ENCODE results near the gene CPM.
"Not testable (repeated sequence)": the region's sequence is repeated elsewhere in the genome, so short reads cannot be mapped to it uniquely, and the experiment has no call there.

CPM gene

GRCh38 chr12:68844788-68845695, 87.9 kb downstream of the CPM start:
- no peak for DNase-seq

- no peak for DNase-seq
These were observed 88.6 kb downstream of the CPM start for GRCh38 chr12:68844318-68844745.

DNA sequence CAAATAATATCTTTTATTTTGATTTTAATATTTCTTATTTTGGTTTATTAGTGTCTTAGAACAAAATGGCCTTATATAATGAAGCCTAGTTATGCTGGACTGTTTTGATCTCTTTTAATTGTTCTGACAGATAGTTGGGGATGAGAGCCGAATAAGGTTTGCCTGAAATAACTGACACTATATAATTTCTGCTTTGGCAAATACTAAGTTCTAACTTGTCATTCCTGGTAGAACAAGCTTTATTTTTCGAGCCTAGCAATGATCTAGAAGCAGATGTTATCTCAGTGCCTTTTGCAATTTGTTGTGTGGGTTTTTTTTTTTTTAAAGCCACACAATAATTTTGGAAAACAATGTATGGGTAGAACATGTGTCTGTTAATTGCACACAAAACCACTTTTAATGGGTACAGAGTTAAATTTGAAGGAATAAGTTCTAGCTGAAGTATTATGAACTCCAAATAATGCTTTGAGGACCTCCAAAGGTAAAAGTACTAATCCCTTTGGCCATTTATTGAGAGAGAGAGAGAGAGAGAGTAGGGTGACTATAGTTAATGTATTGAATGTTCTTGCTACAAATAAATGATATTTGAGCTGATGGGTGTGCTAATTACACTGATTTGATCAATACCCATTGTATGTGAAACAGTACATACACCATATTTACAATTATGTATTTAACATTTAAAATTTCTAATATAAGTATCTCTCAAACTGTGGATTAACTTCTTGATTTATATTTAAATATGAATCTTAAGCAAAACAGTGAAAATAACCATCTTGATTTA, 90.0 kb downstream of the CPM start:
- DNase-seq, result no peak

GRCh38 chr12:68842123-68842522, 90.8 kb downstream of the CPM start:
- DNase-seq, result no peak

DNA sequence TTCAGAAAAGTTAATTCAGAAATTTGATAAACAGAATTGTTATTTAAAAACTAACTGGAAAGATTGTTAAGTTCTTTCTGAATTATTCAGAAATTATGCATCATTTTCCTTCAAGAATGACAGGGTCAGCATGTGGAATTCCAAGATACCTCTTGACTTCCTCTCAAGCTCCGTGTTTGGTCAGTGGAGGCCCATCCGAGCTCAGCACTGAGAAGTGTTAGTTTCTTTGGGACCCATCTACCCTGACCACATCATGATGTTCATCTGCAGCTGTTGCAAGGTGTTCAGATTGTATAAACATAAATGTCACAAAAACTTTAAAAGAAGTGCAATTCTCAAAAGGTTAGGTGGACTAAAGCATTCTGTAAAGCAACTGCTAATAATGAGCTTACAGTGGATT, 91.3 kb downstream of the CPM start:
- no peak for DNase-seq

DNA sequence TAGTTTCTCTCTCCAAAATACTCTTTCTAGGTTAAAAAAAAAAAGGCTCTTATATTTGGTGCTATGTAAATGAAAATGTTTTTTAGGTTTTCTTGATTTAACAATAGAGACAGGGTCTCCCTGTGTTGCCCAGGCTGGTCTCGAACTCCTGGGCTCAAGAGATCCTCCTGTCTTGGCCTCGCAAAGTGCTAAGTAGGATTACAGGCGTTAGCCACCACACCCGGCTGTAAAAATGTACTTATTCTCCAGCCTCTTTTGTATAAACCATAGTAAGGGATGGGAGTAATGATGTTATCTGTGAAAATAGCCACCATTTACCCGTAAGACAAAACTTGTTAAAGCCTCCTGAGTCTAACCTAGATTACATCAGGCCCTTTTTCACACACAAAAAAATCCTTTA, 91.8 kb downstream of the CPM start:
- not testable (repeated sequence) for DNase-seq

DNA sequence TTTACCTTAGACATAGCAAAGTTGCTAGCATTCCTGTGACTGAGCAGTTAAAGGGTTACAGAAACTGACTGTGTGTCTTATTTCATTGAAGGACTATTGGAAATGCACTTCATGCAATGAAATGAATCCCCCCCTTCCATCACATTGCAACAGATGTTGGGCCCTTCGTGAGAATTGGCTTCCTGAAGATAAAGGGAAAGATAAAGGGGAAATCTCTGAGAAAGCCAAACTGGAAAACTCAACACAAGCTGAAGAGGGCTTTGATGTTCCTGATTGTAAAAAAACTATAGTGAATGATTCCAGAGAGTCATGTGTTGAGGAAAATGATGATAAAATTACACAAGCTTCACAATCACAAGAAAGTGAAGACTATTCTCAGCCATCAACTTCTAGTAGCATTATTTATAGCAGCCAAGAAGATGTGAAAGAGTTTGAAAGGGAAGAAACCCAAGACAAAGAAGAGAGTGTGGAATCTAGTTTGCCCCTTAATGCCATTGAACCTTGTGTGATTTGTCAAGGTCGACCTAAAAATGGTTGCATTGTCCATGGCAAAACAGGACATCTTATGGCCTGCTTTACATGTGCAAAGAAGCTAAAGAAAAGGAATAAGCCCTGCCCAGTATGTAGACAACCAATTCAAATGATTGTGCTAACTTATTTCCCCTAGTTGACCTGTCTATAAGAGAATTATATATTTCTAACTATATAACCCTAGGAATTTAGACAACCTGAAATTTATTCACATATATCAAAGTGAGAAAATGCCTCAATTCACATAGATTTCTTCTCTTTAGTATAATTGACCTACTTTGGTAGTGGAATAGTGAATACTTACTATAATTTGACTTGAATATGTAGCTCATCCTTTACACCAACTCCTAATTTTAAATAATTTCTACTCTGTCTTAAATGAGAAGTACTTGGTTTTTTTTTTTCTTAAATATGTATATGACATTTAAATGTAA, 93.5 kb downstream of the CPM start:
- no peak for DNase-seq

DNA sequence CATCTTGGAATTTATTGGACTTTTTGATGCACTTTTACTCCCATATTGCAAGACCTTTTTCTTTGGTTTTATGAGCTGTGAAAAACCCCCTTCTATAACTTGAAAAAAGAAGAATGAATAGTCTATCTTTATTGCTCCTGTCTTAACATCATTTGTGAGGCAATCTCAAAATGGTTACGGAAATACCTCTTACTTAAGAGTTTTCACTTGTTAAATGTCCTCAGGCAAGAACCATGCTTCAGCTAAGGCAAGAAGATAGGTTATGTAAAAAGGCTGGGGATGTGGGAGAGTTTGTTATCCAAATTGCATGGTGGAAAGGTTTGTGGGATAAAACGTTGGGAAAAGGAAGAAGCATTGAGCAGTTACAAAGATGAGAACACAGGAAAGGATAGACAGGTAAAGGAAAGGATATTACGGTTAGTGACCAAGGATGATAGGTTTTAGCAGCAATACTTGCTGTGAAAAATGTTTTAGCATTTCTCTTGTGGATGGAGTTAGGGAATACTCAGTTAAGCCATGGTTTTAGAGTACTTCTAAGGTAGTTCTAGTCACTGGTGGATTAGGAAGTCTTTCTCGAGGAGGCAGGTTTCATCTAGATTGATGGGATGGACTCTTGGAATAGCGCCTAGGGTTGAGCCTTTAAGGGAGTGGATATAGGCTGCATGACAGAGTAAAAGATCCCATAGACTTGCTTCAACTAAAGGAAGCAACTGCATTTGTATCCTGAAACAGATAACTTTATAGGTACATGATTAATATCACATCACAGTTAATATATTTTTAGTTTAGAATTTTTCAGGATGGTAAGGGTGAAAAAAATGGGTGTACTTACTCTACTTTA, 94.7 kb downstream of the CPM start:
- DNase-seq, result no peak

DNA sequence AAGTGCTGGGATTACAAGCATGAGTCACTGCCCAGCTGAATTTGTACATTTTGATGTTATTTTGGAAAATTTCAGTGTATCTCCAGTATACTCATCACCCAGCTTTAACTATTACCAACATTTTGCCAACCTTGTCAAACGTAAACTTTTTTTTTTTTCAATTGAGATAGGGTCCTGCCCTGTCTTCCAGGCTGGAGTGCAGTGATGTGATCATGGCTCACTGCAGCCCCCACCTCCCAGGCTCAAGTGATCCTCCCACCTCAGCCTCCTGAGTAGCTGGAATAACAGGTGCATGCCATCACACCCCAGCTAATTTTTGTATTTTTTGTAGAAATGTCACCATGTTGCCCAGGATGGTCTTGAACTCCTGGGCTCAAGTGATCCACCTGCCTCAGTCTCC, 95.8 kb downstream of the CPM start:
- DNase-seq, result no peak

DNA sequence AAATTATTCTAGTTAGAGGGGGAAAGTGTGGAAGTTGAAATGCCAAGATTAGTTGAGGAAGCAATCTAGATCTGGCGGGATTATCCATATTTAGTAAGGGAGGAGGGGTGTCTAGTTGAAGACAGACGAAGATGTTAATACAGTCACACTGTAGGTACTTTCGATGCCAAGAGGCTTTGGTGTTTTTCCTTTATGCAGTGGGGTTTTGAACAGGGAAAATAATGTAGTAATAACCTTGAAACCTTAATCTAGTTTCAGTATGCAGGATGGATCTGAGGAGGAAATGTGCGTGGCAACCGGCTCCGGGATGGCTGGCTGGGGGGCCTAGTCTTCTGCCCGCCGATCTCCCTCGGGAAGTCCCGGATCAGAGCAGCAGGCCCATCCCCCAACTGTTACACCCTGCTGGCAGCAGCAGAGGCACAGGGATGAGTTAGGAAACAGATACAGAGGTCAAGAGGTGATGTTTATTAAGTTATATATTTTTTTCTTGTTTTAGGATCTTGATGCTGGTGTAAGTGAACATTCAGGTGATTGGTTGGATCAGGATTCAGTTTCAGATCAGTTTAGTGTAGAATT, 97.5 kb downstream of the CPM start:
- no peak for DNase-seq

DNA sequence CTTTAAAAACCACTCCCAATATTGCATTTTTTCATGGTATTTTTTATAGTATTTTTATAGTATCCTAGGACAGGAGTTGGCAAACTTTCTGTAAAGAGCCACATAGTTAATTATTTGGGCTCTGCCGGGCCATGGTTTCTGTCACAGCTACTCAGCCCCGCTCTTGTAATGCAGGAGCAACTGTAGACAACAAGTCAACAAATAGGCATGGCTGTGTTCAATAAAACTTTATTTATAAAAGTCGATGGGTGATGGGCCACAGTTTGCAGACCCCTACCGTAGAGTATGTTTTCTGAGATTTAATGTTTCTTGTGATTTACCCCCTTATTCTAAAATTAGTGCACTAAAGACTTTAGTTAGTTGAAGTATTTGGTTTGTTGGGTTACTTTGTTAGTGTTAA, 99.5 kb downstream of the CPM start:
- DNase-seq, result no peak

GRCh38 chr12:68832504-68832867, 100.5 kb downstream of the CPM start:
- DNase-seq, result no peak

- no peak for DNase-seq
These were observed 101.0 kb downstream of the CPM start for GRCh38 chr12:68831751-68832503.

GRCh38 chr12:68831272-68831671, 101.7 kb downstream of the CPM start:
- no peak for DNase-seq

DNA sequence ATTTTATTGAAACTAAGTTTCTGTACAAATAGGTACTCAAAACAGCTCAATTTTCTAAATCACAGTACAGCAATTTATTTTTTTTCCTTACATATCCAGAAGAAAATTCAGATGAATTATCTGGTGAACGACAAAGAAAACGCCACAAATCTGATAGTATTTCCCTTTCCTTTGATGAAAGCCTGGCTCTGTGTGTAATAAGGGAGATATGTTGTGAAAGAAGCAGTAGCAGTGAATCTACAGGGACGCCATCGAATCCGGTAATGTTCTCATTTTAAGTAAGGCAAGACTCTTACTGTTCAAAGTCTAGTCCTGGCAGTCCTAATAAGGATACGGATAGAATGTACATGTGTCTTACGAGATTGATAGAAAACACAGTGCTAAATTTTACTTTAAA, 104.3 kb downstream of the CPM start:
- no peak for DNase-seq

- DNase-seq, result no peak
These were observed 104.9 kb downstream of the CPM start for GRCh38 chr12:68827895-68828671.

DNA sequence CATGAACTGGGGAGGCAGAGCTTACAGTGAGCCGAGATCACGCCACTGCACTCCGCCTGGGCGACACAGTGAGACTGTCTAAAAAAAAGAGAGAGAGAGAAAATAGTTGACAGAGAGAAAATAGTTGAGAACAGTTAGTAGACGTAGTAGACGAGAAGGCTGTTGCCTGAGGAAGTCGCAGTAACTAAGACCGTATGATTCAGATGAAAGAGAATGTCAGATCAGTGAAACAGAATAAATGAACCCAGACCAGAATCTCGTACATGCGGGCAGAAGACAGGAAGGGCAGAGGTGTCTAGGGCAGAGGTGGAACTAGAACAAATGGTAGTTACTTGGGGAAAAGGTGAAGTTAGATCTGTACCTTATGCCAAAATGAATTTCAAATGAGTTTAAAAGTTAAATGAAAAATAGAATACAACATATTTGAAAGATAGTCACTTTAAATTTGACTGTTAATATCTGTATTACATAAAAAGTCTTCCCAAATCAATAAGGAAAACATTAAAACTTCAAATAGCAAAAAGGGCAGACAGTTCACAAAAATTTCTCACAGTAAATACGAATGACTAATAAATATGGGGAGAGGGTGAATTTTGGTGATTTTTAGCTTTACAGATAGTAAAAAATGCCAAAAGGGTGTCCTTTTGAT, 107.3 kb downstream of the CPM start:
- no peak for DNase-seq

GRCh38 chr12:68824597-68825250, 108.2 kb downstream of the CPM start:
- no peak for DNase-seq

DNA sequence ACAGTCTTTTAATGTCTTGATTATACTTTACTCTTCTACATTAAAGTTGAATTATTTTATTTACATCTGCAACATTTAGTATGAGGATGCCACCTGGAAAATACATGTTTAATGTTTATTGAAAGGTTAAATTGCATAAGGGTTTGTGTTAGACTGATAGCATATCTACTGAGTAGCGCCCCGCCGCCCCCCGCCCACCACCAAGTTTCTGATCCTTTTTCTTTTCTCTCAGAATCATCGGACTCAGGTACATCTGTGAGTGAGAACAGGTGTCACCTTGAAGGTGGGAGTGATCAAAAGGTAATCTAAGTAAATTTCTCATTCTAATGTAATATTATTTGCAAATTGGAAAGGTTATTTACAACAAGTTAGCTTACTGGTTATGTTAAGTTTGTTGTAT, 108.8 kb downstream of the CPM start:
- no peak for DNase-seq

Data from GDM1 (cell line).